Stimulated activated CD4-positive, alpha-beta T cell treated with anti-CD3 and anti-CD28 coated beads, Interleukin-12 subunit alpha, Interleukin-12 subunit beta, amount 100 ng/mL, for 48 hours (primary cell): Measurements from ENCODE around the gene SLC16A8.

Experiments
- DNase-seq, 3 donors: peaks; one replicate each; pipeline ENCODE4 v3.0.0-alpha.2; 2020; ENCODE audit warnings: low read depth in 2 of 3, low spot score in 1 of 3

The SLC16A8 gene

DNA sequence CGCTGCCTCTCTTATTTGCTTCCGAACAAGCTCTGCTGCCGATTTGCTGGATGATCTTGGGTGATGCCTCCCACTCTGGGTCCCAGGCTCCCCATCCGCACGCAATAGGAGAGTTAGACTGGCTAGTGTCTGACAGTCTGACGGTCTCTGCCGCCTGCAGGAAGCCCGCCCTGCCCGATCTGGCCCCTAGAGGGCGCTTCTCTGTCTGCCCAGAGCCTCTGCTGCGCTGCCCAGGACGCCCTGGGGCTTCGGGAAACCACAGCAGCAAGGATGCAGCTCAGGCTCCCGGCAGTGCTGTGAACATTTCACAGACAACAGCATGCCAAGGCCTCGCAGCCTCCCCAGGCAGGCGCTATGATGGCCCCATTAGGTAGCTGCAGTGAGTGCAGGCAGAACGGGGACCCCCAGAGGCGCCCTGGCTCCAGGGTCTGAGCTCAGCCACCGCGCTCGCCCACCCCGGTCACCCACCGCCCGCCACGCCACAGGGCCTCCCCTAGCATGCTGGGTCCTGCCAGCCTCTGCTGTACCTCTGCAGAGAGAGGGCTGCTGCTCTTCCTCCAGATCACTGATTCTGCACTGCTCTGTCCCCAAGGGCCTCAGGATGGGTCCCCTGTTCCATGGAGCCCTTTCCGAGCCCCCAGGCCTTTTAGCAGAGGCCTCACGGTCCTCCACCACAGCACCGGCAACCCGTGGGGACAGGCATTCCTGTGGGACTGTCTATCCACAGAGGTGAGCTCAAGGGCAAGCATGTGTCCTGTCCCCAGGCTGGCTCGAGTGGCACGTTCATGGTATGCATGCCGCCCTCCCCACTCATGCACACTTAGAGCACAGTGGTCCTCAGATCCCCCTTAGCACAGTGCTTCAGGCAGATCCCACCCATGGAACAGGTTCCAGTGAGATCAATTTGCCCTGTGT, 30.8 kb upstream of the SLC16A8 start:
- DNase-seq, result peak; percentile 65 to 80 (median 72)

DNA sequence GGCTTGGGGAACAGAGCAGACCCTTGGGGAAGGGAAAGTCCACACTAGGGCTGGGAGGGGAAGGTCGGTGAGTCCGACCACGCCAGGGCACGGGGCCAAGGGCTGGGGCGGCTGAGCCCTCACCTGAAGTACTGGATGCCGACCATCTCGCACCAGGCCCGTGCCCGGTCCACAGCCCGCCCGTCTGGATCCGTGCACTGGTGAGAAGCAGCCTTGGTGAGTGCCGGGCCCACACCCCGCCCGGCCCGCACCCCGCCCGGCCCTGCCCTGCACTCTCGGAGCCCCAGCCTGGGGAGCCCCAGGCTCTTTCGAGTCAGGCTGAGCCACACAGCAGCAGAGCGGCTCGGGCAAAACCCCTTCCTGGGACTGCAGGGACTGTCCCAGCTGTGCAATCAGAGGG, 28.4 kb upstream of the SLC16A8 start:
- DNase-seq, result no peak

DNA sequence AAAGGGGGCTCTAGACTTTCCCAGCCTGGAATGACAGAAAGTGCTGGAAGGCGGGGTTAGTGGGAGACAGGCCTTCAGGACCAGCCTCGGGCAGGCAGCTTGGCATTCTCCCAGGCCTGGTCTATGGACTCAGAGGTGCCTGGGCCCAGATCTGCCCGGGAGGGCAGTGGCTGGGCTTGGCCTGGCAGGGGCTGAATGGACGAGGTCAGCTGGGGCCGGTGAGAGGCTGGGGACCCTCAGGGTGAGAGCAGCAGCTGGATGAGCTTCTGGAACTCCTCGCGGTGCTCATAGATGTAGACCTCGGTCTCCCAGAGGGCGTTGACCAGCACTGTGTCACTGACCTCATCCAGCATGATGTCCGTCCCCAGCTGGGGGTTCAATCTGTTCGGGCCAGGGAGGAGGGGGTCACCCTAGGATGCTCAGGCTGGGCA, 28.0 kb upstream of the SLC16A8 start:
- no peak for DNase-seq

GRCh38 chr22:38110863-38111852, 27.2 kb upstream of the SLC16A8 start:
- no peak for DNase-seq

DNA sequence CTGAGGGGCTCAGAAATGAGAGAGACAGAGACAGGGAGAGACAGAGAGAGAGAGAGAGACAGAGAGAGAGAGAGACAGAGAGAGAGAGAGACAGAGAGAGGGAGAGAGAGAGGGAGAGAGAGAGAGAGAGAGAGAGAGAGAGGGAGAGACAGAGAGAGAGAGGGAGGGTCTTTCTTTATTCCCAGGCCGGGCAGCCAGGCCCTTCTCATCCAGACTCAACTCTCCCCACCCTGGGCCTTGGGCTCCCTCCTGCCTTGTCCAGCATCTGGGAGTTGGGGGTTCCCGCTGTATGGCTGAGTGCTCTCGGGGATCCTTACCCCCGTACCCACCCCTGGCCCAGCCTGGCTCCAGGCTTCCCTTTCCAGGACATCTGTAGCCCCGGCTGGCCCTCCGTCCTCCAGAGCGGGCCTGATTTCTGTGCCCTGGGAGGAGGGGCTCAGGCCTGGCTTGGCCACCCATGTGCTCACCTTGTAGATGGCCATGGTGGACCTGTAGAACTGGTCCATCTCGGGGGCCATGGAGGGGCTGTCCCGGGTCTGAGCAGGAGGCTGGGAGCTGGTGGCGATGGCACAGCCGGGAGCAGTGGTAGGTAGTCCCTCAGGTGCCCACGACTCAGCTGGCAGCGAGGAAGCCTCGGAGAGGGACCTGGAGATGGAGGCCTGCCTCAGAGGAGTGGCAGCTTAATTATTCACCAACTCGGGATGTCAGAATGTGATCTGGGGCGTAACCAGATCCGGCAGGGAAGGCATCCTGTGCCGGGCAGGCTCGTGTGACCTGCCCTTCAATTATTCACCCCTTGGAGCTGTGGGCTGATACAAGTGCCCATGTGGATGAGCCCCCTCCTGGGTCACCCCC, 26.3 kb upstream of the SLC16A8 start, which contains the start of gene BAIAP2L2:
Gene BAIAP2L2, minus strand, starts transcription at position 677 of the 855 bp plus-strand sequence. Its CDS starts 159 bp downstream, at position 518.
- no peak for DNase-seq

- no peak for DNase-seq
These were observed 25.5 kb upstream of the SLC16A8 start for GRCh38 chr22:38109371-38110001.

GRCh38 chr22:38108561-38109319, 24.8 kb upstream of the SLC16A8 start:
- DNase-seq, result no peak

DNA sequence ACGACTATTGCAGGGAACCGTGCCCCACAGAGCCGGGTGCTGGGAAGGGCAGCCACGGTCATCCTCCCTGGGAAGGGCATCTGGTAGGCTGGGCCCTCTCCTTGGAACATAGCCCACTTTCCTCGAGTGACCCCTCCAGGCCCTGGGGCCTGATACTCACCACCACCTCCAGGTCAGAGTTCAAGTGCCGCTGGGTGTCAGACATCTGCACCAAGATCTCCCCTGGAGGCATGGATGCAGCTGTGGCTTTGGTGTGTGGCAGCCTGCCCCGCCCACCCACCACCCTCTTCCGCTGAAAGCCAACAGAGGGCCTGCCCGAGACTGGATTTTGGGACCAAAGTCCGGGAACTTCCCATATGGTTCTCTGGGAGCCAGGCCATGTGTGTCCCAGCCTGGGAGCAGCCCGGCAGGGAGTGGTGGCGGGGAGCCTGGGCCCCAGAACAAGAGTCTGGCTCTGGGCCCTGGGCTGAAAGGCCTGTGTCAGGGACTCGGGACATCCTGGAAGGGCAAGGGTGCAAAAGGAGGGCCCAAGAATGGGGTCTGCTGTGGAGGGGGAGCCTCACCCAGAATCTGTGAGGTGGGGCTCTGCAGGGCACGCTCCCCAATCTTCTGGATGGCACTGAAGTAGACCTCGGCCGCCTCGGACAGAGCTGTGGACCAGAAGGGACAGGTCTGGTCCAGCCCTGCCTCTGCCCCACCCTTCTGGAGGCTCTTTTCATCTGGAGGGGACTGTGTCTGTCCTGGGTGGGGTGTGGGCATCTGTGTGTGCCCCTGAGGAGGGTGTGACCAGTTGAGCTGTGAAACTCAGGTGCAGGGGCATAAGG, 23.9 kb upstream of the SLC16A8 start:
- no peak for DNase-seq

DNA sequence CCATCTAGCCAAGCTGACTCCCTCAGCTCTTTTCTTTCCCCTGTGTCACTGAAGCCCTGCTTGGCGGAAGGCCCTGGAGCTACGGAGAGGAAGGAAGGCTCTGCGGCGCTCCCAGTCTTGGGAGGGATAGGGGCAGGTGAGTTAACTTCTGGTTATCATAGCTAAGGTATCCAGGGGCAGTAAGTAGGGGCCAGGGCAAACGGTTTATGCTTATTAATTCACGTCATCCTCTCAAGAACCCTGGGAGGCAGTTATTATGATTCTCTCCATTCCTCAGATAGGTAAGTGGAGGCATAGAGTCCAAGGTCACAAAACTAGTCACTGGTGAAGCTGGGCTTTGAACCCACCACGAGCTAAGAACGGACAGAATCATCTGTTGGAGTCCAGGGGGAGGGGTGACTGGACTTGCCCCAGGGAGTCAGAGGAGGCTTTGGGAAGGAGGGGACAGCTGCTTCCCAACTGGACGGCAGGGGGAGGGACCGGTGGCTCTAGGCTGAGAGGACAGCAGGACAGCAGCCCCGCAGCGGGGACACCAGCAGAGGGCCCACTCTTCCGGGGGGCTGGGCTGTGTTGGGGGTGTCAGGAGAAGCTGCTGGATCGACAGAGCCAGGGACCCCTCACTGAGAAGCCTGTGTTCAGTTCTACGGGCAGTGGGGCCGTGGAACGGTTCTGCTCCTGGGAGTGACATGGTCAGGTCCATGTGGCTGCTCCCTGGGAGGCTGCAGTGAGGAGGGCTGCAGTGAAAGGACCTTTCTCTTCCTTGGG, 23.0 kb upstream of the SLC16A8 start:
- DNase-seq, result no peak

GRCh38 chr22:38104084-38104483, 20.1 kb upstream of the SLC16A8 start:
- DNase-seq, result no peak

GRCh38 chr22:38103641-38104040, 19.7 kb upstream of the SLC16A8 start:
- no peak for DNase-seq

- no peak for DNase-seq
These were observed 14.6 kb upstream of the SLC16A8 start for GRCh38 chr22:38098410-38099249.

DNA sequence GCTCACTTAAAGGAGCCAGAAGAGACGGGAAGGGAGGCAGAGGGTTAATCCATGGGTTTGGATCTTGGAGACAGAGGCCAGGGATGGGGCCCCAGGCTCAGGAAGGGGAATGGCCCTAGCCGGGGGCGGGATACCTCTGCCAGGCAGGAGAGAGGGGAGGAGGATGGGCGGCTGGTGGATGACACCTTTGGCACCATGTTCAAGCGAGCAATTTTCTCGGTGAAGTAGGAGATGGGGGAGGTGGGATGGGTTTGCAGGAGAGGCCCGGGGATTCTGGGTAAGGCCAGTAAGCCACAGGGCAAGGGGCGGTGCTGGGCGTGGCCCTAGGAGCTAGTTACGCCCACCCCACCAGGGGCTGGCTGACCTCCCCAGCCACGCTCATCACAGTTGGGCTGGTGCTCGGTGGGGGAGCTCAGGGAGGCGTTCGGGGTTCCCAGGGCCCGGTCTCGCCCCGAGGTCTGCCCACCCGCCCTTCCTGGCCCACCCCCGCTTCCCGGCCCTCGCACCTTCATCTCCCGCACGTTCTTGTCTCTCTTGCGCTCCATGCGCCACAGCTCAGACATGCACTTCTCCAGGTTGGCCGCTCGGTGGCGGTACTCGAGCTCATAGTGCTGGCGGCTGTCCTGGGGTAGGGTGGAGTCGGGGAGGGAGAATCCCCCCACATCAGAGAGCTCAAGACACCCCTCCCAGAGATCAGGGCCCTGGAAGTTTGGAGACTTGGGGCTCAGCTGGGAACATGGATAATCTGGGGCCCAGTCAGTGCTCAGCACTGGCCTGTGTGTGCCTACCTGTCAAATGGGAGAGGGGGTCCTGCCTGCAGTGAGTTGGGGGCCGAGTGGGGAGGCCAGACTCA, 13.8 kb upstream of the SLC16A8 start:
- no peak for DNase-seq

- DNase-seq, result no peak
These were observed 13.1 kb upstream of the SLC16A8 start for GRCh38 chr22:38097058-38097457.

- DNase-seq, result no peak
These were observed 5.5 kb upstream of the SLC16A8 start for GRCh38 chr22:38089474-38089851.
